Cardiac muscle cell (in vitro differentiated cells and primary cell): ENCODE data around the gene BEND6. TPM values are rescaled to one million over a fixed set of nuclear protein-coding genes. Genes with fewer than 3 reads are reported as not detected.

Experiments
- DNase-seq, 2 donors: peaks; one replicate each; pipeline versions ENCODE4 v3.0.0 to v3.0.0-alpha.2; 2010 to 2017; ENCODE audit warnings: low read depth in 1 of 2, low spot score in 1 of 2
- H3K27ac ChIP-seq: fragments of 200-600 bp; sonication (generic); 2 replicates; pipeline ENCODE4 v1.5.1; 2016
- H3K27me3 ChIP-seq: fragments of 200-600 bp; sonication (generic); 2 replicates; pipeline ENCODE4 v1.6.0; 2016; ENCODE audit warnings: control low read depth
- H3K36me3 ChIP-seq: fragments of 200-600 bp; sonication (generic); 2 replicates; pipeline ENCODE4 v1.5.1; 2016; ENCODE audit warnings: control low read depth
- H3K4me1 ChIP-seq: fragments of 200-600 bp; sonication (generic); 2 replicates; pipeline ENCODE4 v1.8.1; 2017; ENCODE audit warnings: low read depth, mild to moderate bottlenecking, mixed run types
- H3K4me3 ChIP-seq: fragments of 200-600 bp; sonication (generic); 2 replicates; pipeline ENCODE4 v1.5.1; 2016; ENCODE audit warnings: mild to moderate bottlenecking
- H3K9me3 ChIP-seq: fragments of 200-600 bp; sonication (generic); 2 replicates; pipeline ENCODE4 v1.5.1; 2017; ENCODE audit warnings: low read depth, mild to moderate bottlenecking, control low read depth
- CTCF ChIP-seq: IDR thresholded peaks from 2 replicates; pipeline ENCODE4 v1.5.1; 2012; ENCODE audit warnings: low read depth, mild to moderate bottlenecking, low read length
- polyA plus RNA-seq: library from polyadenylated mRNA; unstranded; fragments of >200 nt; fragmentation: Nextera tagmentation; extraction: Ambion mirVana; gene quantifications from 2 replicates; pipeline ENCODE4 v1.2.1, GENCODE V29; 2016
- total RNA-seq: library from RNA; depleted of rRNA; stranded (reverse); fragments of >200 nt; gene quantifications from 2 replicates; pipeline ENCODE4 v1.2.3, GENCODE V29; 2016

Gene BEND6
- total and polyA plus RNA-seq, 2 experiments from 2014 or later = 0.09 to 0.84 TPM

- no peak overlapping the region for H3K27ac ChIP-seq
- no peaks in the 10 kb centered on the region for H3K4me1 ChIP-seq
- H3K27me3 ChIP-seq = peaks cover 64% of the 10 kb centered on the region
- peak in 1 of 2 donors; percentile 2 for DNase-seq
- no peaks in the 10 kb centered on the region for H3K36me3 ChIP-seq
- TF ChIP-seq CTCF = no peak
- peak overlapping the region; percentile 40 for H3K4me3 ChIP-seq
- H3K9me3 ChIP-seq = no peaks in the 10 kb centered on the region
Observed at GRCh38 chr6:56953597-56954402, 1.1 kb upstream of the BEND6 start.

GRCh38 chr6:56955171-56956155, 556 bp downstream of the BEND6 start:
- peaks cover 66% of the 10 kb centered on the region for H3K27me3 ChIP-seq
- no peaks in the 10 kb centered on the region for H3K36me3 ChIP-seq
- H3K4me1 ChIP-seq = no peaks in the 10 kb centered on the region
- peak; percentile 78 to 96 for DNase-seq
- no peaks in the 10 kb centered on the region for H3K9me3 ChIP-seq
- H3K27ac ChIP-seq = no peak overlapping the region
- peak; percentile 84 for TF ChIP-seq CTCF
- H3K4me3 ChIP-seq = peak overlapping the region; percentile 40

GRCh38 chr6:56956491-56956890, 1.6 kb downstream of the BEND6 start:
- peaks cover 66% of the 10 kb centered on the region for H3K27me3 ChIP-seq
- TF ChIP-seq CTCF = no peak
- no peaks in the 10 kb centered on the region for H3K9me3 ChIP-seq
- H3K4me3 ChIP-seq = no peak overlapping the region
- no peak for DNase-seq
- no peak overlapping the region for H3K27ac ChIP-seq
- H3K36me3 ChIP-seq = no peaks in the 10 kb centered on the region
- H3K4me1 ChIP-seq = no peaks in the 10 kb centered on the region

GRCh38 chr6:56957856-56958255, 2.9 kb downstream of the BEND6 start:
- no peak for TF ChIP-seq CTCF
- Histone ChIP-seq H3K27ac (no peak overlapping the region), H3K9me3 (no peaks in the 10 kb centered on the region), H3K4me3 (no peak overlapping the region), H3K4me1 (no peaks in the 10 kb centered on the region), H3K27me3 (peaks cover 56% of the 10 kb centered on the region), H3K36me3 (no peaks in the 10 kb centered on the region)
- DNase-seq = no peak

GRCh38 chr6:56958481-56958880, 3.6 kb downstream of the BEND6 start:
- no peaks in the 10 kb centered on the region for H3K36me3 ChIP-seq
- no peak for TF ChIP-seq CTCF
- DNase-seq = no peak
- H3K4me1 ChIP-seq = no peaks in the 10 kb centered on the region
- no peaks in the 10 kb centered on the region for H3K9me3 ChIP-seq
- no peak overlapping the region for H3K27ac ChIP-seq
- H3K27me3 ChIP-seq = peaks cover 49% of the 10 kb centered on the region
- H3K4me3 ChIP-seq = no peak overlapping the region
